ENCODE results near the gene SLC66A2.

DNA sequence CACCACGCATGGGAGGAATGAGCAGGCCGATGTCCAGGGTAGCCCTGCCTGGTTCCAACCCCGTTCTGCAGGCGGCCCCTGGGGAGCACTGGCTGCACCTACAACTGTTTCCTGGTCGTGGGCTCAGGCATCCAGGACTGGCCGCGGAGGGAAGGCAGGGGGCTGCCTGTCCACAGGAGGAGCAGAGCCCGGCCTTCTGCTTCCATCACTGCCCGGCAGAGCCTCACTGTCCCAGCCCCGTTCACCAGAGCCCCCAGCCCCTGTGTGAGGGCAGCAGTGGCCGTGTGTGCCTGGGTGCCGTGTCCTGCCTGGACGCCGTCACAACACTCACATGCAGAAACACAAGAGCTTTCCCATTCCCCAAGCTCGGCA lies 97.5 kb downstream of the SLC66A2 start:
- no peak for TF ChIP-seq SPI1 (IDR thresholded peaks at IDR 0.05; ENCODE audit: borderline replicate concordance, low read depth)
- TF ChIP-seq, protein P1, sequence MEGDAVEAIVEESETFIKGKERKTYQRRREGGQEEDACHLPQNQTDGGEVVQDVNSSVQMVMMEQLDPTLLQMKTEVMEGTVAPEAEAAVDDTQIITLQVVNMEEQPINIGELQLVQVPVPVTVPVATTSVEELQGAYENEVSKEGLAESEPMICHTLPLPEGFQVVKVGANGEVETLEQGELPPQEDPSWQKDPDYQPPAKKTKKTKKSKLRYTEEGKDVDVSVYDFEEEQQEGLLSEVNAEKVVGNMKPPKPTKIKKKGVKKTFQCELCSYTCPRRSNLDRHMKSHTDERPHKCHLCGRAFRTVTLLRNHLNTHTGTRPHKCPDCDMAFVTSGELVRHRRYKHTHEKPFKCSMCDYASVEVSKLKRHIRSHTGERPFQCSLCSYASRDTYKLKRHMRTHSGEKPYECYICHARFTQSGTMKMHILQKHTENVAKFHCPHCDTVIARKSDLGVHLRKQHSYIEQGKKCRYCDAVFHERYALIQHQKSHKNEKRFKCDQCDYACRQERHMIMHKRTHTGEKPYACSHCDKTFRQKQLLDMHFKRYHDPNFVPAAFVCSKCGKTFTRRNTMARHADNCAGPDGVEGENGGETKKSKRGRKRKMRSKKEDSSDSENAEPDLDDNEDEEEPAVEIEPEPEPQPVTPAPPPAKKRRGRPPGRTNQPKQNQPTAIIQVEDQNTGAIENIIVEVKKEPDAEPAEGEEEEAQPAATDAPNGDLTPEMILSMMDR (IDR thresholded peaks at IDR 0.05; ENCODE audit: insufficient read depth, low read length): no peak
- no peak for TF ChIP-seq GABPA (IDR thresholded peaks at IDR 0.05; ENCODE audit: low read depth)
- no peak for TF ChIP-seq POLR2AphosphoS5 (IDR thresholded peaks at IDR 0.05; ENCODE audit: low read depth)
